Neuron (in vitro differentiated cells): Measurements from ENCODE around the gene NMRK2.
"Not testable (repeated sequence)": the region's sequence is repeated elsewhere in the genome, so short reads cannot be mapped to it uniquely, and the experiment has no call there.

ENCODE experiments used
- H2AFZ ChIP-seq: one replicate; pipeline ENCODE4 v1.6.1; 2013; ENCODE audit warnings: low read depth, mild to moderate bottlenecking, inconsistent platforms, low read length, moderate library complexity
- H3K27me3 ChIP-seq: one replicate; pipeline ENCODE4 v1.6.1; 2013; ENCODE audit warnings: low read length; ENCODE audit not compliant: insufficient read depth
- H3K36me3 ChIP-seq: one replicate; pipeline ENCODE4 v1.6.1; 2013; ENCODE audit warnings: low read length; ENCODE audit not compliant: insufficient read depth
- H3K4me1 ChIP-seq: one replicate; pipeline ENCODE4 v1.6.1; 2013; ENCODE audit warnings: low read length; ENCODE audit not compliant: insufficient read depth
- H3K4me3 ChIP-seq: 2 replicates; pipeline ENCODE4 v1.5.1; 2013; ENCODE audit warnings: mild to moderate bottlenecking, low read length, moderate library complexity
- H3K9me3 ChIP-seq: one replicate; pipeline ENCODE4 v1.6.1; 2013; ENCODE audit warnings: low read length

The NMRK2 gene

GRCh38 chr19:3963458-3964255 is 30.8 kb downstream of the NMRK2 start:
- Histone ChIP-seq H2AFZ (no peak overlapping the region), H3K27me3 (no peaks in the 10 kb centered on the region), H3K9me3 (no peaks in the 10 kb centered on the region), H3K36me3 (peaks cover 79% of the 10 kb centered on the region), H3K4me3 (no peak overlapping the region), H3K4me1 (peaks cover 9% of the 10 kb centered on the region)

- no peaks in the 10 kb centered on the region for H3K9me3 ChIP-seq
- no peaks in the 10 kb centered on the region for H3K27me3 ChIP-seq
- H3K4me1 ChIP-seq = peaks cover 18% of the 10 kb centered on the region
- no peak overlapping the region for H2AFZ ChIP-seq
- no peak overlapping the region for H3K4me3 ChIP-seq
- peaks cover 70% of the 10 kb centered on the region for H3K36me3 ChIP-seq
Measured at GRCh38 chr19:3964256-3965194, 31.7 kb downstream of the NMRK2 start.

DNA sequence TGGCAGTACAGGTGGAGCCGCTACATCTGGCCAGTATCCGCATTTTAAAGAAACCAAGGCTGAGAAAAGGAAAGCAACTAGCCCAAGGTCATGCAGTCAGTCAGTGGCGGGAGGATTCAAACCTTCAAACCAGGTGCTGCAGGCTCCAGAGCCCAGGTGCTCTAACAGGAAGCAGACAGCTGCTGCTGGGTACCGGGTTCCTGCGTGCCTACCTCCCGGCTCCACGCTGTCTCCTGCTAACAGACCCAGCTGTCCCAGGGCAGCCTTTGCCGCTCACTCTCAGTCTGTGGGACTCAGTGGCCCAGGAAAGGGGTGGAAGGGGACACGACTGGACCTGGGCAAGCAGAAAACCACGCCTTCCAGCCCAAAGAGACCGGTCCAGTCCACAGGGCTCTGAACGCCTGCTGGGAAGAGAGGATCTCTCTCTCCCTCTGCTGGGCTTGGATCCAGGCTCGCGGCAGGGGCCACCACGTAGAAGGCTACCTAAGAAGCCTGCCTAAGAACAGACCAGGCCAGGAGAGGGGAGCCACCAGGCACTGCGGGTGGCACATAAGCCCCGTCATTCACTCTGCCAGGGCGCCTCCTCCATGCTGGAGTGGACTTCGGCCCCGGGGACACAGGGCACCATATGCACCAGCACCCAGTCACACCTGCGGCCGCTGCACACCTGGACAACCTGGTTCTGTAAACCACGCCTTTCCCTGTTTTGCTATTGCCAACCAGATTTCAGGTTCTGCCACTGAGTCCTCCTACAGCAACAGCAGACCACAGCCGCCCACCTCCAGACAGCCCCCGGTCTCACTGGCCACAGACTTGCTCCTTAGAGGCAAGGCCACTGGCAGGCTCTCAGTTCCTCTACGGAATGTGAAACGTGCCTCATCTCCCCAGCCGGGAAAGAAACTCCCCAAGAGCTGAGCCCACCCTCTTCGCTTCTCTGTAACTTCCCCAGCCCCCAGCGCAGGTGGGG is 33.5 kb downstream of the NMRK2 start:
- Histone ChIP-seq H2AFZ (no peak overlapping the region), H3K9me3 (no peaks in the 10 kb centered on the region), H3K4me1 (peaks cover 25% of the 10 kb centered on the region), H3K4me3 (no peak overlapping the region), H3K27me3 (no peaks in the 10 kb centered on the region), H3K36me3 (peaks cover 59% of the 10 kb centered on the region)

- H3K4me3 ChIP-seq, H3K9me3 ChIP-seq, H2AFZ ChIP-seq, H3K27me3 ChIP-seq: not testable (repeated sequence)
- H3K4me1 ChIP-seq = peaks cover 26% of the 10 kb centered on the region
- peaks cover 47% of the 10 kb centered on the region for H3K36me3 ChIP-seq
Measured at GRCh38 chr19:3967983-3968382, 35.1 kb downstream of the NMRK2 start.

GRCh38 chr19:3968556-3969434 is 35.9 kb downstream of the NMRK2 start:
- Histone ChIP-seq H3K4me3 (peak overlapping the region; percentile 84), H2AFZ (no peak overlapping the region), H3K9me3 (no peaks in the 10 kb centered on the region), H3K4me1 (peaks cover 26% of the 10 kb centered on the region), H3K36me3 (peaks cover 39% of the 10 kb centered on the region), H3K27me3 (no peaks in the 10 kb centered on the region)

- Histone ChIP-seq H2AFZ (no peak overlapping the region), H3K4me1 (peaks cover 26% of the 10 kb centered on the region), H3K36me3 (peaks cover 31% of the 10 kb centered on the region), H3K9me3 (no peaks in the 10 kb centered on the region), H3K4me3 (peak overlapping the region; percentile 84), H3K27me3 (no peaks in the 10 kb centered on the region)
Measured at GRCh38 chr19:3969435-3970312, 36.8 kb downstream of the NMRK2 start.

GRCh38 chr19:3970313-3970807 is 37.5 kb downstream of the NMRK2 start:
- Histone ChIP-seq H3K9me3 (no peaks in the 10 kb centered on the region), H3K4me1 (peaks cover 26% of the 10 kb centered on the region), H3K36me3 (peaks cover 29% of the 10 kb centered on the region), H3K4me3 (peak overlapping the region; percentile 84), H3K27me3 (no peaks in the 10 kb centered on the region), H2AFZ (no peak overlapping the region)

GRCh38 chr19:3970808-3971598 is 38.1 kb downstream of the NMRK2 start, which contains the start of gene DAPK3:
DAPK3 (minus strand) TSS chr19:3971099; CDS start chr19:3969735, 1,364 bp downstream.
- H3K27me3 ChIP-seq = no peaks in the 10 kb centered on the region
- H2AFZ ChIP-seq = no peak within 1 kb of the TSS
- peaks cover 31% of the 10 kb centered on the region for H3K36me3 ChIP-seq
- peaks cover 26% of the 10 kb centered on the region for H3K4me1 ChIP-seq
- no peaks in the 10 kb centered on the region for H3K9me3 ChIP-seq
- H3K4me3 ChIP-seq = peak within 1 kb of the TSS; percentile 84

DNA sequence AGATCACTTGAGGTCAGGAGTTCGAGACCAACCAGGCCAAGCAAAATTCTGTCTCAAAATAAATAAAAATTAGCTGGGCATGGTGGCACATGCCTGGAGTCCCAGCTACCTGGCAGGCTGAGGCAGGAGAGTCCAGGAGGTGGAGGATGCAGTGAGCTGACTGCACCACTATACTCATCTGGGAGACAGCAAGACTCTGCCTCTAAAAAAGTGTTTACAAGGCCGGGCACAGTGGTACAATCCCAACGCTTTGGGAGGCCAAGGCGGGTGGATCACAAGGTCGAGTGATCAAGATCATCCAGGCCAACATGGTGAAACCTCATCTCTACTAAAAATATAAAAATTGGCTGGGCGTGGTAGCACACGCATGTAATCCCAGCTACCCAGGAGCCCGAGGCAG is 42.3 kb downstream of the NMRK2 start:
- Histone ChIP-seq H3K36me3 (peaks cover 48% of the 10 kb centered on the region), H3K4me1 (peaks cover 3% of the 10 kb centered on the region), H2AFZ (no peak overlapping the region), H3K9me3 (no peaks in the 10 kb centered on the region), H3K4me3 (no peak overlapping the region), H3K27me3 (no peaks in the 10 kb centered on the region)

DNA sequence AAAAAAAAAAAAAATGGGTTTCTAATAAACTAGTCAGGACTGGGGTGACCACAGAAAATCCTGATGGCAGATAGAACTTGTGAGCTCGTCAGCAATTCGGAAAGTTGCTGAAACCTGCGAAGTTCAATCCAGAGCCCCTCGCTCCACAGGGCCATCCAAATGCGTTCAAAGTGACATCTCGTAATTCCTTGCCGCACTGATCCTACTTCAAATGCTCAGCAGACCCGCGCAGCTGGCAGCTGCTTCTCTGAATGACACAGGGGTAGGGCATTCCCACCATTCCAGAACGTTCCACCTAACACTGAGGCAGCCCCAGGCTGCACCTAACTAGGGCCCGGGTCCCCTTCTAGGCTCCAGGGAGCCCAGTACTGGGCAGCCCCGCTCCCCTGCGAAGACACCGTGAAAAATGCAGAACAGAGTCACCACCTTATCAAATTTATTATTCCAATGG is 42.8 kb downstream of the NMRK2 start:
- Histone ChIP-seq H3K36me3 (peaks cover 53% of the 10 kb centered on the region), H3K27me3 (no peaks in the 10 kb centered on the region), H3K4me3 (no peak overlapping the region), H3K9me3 (no peaks in the 10 kb centered on the region), H2AFZ (no peak overlapping the region), H3K4me1 (peaks cover 3% of the 10 kb centered on the region)
